LoVo (cell line): ENCODE measurements around the gene CPNE6.

Experiments used
- DNase-seq: peaks from one replicate; pipeline ENCODE4 v3.0.0-alpha.2; 2016; ENCODE audit warnings: low spot score

The CPNE6 gene

GRCh38 chr14:24054646-24055045, 16.7 kb upstream of the CPNE6 start:
- no peak for DNase-seq

DNA sequence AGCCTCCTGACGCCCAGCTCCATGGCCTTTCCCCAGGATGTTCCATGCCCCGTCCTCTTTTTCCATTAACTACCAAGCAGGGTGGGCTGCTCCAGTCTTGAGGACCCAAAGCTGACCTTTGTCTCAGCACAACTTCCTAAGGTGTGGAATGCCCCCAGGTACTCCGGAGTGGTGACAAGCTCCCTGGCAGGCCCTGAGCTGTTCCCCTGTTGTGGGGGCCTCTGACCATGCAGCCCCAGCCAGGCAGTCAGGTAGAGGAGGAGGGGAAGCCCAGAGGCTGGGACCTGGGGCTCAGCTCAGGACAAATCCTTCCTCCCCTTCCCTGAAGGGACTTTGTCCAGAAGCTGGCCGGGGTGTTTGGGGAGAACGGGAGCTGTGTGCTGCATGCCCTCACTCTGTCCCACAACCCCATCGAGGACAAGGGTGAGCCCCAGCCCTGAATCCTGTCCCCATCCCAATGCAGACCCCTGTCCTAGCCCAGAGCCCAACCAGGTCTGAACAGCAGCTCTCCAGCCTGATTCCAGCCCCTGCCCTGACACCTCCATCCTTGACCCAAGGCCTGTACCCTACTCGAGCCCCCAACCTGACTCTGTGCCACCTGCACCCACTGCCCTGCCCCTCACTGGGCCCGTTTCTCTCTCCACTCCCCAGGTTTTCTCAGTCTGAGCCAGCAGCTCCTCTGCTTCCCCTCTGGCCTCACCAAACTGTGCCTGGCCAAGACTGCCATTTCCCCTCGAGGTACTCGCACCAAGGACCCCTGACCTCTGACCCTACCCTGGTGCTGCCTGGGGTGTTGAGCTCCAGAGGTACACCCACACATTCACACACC, 15.2 kb upstream of the CPNE6 start:
- DNase-seq, result no peak

DNA sequence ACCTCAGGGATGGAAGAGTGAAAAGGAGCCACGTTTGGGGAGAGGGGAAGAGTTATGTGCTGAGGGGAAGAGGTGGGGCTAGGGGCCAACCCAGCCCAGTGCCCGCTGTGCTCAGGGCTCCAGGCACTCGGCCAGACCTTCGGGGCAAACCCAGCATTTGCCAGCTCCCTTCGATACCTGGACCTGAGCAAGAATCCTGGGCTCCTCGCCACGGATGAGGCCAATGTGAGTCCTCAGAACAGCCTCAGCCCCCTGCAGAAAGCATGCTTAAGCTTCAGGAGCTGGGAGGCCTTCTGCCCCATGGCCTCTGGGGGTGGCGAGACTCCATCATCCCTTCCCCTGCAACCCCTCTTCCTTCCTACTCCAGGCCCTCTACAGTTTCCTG, 14.6 kb upstream of the CPNE6 start:
- no peak for DNase-seq

GRCh38 chr14:24057271-24057670, 14.1 kb upstream of the CPNE6 start:
- no peak for DNase-seq

DNA sequence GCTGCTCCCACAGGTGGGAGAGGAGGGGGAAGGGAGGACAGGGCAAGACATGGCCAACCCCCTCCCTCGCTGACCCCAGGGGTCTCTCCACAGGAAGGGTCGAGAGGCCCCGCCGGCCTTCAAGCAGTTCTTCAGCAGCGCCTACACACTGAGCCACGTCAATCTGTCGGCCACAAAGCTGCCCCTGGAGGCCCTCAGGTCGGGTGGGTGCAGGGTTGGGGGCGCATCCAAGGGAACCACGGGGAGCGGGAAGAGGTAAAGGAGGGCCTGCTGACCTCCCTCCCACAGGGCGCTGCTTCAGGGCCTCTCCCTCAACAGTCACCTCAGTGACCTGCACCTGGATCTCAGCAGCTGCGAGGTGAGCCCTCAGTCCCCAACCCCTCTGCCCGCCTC, 13.5 kb upstream of the CPNE6 start:
- no peak for DNase-seq

DNA sequence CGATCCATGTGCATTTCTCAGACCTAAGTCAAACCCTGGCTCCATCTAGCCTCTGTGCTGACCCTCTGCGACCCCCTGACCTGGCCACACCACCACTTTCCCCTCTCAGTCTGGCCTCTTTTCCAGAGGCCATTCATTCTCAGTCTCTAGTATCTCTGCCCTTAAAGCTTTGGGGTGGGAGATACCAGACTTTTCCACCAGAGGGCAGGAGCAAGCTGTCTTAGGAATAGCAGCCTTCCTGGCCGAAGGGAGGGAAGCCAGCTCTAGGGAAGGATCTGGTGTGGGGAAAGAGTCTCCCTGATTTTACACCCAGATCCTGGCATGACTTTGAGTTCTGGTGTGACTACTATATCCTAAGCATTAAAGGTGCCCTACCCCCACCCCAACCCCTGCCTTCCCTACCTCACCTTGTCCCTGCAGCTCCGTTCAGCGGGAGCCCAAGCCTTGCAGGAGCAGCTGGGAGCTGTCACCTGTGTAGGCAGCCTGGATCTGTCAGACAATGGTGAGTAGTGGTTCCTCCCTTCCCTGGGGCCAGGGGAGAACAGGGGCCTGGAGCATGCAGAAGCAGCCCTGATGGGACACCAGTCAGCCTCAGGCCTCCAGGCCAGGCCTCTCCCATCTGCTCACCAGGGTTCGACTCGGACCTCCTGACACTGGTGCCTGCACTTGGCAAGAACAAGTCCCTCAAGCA, 13.0 kb upstream of the CPNE6 start:
- peak; percentile 77 for DNase-seq

- no peak for DNase-seq
These were observed 12.3 kb upstream of the CPNE6 start for GRCh38 chr14:24058951-24059475.

- DNase-seq, result no peak
These were observed 11.4 kb upstream of the CPNE6 start for GRCh38 chr14:24059841-24060388.

- DNase-seq, result no peak
These were observed 10.9 kb upstream of the CPNE6 start for GRCh38 chr14:24060443-24060842.

DNA sequence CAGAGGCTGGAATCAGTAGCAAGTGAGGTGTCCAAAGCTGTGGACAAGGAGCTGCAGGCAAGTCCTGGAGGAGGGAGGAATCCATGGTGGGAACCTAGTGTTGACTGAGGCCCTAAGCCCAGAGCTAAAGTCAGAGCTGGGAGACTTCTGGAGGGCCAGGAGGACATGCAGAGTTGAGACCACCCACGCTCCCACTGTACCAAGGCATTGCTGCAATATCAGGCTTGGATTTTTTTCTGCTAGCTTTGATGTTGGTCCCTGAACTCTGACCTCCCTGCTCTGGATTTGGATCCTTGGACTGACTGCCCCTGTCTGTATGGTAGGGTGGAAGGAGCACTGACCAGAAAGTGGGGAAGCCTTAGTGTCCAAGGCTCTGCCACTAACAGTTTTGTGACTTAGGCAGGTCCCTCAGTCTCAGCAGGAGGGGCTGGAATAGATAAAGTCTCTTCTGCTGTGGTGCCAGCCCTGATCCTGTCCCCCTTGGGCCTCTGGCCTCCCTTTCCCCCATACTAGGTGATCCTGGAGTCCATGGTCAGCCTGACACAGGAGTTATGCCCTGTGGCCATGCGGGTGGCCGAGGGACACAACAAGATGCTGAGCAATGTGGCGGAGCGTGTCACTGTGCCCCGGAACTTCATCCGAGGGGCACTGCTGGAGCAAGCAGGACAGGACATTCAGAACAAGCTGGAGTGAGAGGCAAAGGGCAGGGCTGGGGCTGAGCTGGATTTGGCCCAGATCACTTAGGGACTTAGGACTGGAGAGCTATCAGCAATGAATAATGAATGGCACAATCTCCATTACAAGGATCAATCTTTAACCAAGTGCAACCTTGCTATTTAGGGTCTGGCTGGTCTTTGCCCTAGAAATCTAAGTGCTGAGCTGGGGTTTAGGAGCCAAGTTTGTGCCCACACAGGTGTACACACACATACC, 10.1 kb upstream of the CPNE6 start:
- no peak for DNase-seq

- no peak for DNase-seq
These were observed 9.0 kb upstream of the CPNE6 start for GRCh38 chr14:24062216-24062980.

DNA sequence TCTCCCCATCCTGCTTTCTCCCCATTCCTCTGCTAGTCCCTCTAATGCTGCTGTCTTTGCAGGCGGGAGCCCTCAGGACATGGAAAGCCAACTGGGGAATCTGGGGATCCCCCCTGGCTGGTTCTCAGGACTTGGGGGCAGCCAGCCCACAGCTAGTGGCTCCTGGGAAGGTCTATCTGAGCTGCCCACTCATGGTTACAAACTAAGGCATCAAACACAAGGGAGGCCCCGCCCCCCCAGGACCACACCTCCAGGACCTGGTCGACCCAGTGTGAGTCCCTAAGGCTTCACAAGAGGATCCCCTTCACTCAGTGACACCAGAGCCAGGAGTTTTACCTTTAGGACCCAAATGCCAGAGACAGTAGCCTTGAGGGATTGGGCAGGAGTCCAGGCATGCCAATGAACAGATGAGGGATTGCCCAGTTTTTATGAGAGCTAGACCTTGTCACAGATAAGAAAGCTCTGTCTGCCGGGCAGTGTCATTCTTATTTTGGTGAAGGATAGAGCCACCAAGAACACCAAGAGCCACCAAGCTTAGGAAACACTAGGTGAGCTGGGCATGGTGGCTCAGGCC, 8.0 kb upstream of the CPNE6 start:
- peak; percentile 6 for DNase-seq

DNA sequence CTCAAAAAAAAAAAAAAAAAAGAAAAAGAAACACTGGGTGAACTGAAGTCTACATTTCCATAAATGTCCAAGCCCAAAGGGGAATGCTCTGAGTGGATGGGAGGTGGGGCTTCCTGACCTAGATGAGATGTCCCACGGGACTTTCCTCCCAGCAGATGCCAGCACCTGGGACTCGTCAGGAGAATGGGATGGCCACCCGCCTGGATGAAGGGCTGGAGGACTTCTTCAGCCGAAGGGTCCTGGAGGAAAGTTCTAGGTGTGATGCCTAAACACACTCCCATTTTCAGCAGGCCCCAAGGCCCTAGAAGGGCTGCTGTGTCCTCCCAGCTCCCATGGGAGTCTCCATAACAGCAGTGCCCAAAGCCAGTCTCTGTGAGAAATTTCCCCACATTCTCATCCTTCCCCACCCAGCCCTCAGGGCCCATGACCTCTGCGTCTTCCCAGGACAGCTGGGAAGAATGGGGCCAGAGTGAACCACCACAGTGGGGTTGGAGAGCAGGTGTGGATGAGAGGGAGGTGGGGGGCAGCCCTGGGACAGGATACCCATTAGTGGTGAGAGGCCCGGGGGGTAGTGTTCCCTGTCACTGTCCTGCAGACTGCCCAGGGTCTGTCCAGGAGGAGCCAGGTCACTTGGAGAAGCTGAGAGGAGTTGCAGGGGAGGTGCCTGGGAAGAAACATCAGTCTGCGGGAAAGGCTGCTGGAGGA, 7.1 kb upstream of the CPNE6 start:
- no peak for DNase-seq

DNA sequence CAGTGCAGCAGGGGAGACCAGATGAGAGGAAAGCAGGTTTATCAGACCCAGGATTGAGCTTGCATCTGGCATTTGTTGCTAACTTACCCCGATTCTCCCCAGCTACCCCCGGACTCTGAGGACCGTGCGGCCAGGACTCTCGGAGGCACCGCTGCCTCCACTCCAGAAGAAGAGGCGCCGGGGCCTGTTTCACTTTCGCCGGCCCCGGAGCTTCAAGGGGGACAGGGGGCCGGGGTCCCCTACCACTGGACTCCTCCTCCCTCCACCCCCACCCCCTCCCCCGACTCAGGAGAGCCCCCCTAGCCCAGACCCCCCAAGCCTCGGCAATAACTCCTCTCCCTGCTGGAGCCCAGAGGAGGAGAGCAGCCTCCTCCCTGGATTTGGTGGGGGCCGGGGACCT, 6.5 kb upstream of the CPNE6 start:
- no peak for DNase-seq

DNA sequence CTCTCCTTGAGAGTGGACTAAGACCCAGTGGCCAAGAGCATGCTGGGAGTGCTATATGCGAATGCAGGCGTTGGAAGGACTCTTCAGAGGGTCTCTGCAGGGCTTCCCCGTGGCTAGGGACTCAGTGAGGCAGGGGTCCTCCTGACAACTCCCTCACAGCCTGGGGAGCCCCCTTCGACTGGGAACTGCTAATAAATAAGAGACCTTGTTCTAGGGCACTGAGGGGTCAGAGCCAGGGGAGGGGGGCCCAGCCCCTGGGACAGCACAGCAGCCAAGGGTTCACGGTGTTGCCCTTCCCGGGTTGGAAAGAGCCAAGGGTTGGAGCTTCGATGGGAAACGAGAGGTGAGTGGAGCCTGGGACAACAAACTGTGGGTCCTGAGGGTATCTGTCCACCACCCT, 6.0 kb upstream of the CPNE6 start:
- DNase-seq, result no peak

- no peak for DNase-seq
These were observed 4.7 kb upstream of the CPNE6 start for GRCh38 chr14:24066496-24067132.

GRCh38 chr14:24067133-24068082, 4.0 kb upstream of the CPNE6 start:
- DNase-seq, result no peak

DNA sequence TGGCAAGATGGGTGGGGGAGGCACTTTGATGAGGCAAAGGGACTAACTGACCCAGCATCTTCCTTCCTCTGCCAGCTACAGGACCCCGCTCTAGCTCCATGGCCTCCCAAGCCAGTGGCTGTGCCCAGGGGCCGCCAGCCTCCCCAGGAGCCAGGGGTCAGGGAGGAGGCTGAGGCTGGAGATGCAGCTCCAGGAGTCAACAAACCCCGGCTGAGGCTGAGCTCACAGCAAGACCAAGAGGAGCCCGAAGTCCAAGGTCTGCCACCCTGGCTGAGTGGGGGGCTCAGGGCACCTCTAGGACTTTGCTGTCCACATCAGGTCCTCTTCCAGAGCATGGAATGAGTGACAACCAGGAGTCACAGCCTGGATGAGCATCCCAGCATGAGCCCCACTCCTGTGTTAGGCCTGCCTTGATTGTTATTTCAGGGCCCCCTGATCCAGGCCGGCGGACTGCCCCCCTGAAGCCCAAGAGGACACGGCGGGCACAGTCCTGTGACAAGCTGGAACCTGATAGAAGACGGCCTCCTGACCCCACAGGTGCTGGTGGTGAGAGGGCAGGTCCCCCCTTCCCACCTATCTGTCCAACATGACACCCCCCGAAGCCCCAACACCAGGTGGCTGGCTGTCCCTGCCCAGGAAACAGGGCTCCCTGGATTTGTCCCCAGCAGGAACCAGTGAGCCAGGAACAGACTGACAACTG, 2.5 kb upstream of the CPNE6 start:
- no peak for DNase-seq
